Gastroesophageal sphincter (tissue), 3 donors: ENCODE results near the gene PRR15L.

Experiments used
- CTCF ChIP-seq, 4 experiments: fragments of 200-600 bp in 2 of 4; fragments of 450-650 bp in 2 of 4; sonication (generic) in 1 of 4; IDR thresholded peaks; one replicate each; pipeline ENCODE4 v1.5.1; 2017 to 2019; ENCODE audit warnings: antibody characterized with exemption in 4 of 4, mild to moderate bottlenecking in 2 of 4, moderate library complexity in 2 of 4
- POLR2A ChIP-seq, 2 donors: fragments of 450-650 bp; IDR thresholded peaks; one replicate each; pipeline ENCODE4 v1.6.1; 2017; ENCODE audit warnings: antibody characterized with exemption in 2 of 2, mild to moderate bottlenecking in 2 of 2, moderate library complexity in 1 of 2
- POLR2AphosphoS5 ChIP-seq: sonication (generic); formaldehyde crosslinking; IDR thresholded peaks from one replicate; pipeline ENCODE4 v1.6.1; 2017; ENCODE audit warnings: antibody characterized with exemption

GRCh38 chr17:47949946-47950345, 7.7 kb downstream of the PRR15L start:
- TF ChIP-seq CTCF (IDR thresholded peaks at IDR 0.05) = no peak
- no peak for TF ChIP-seq POLR2A (IDR thresholded peaks at IDR 0.05)
- no peak for TF ChIP-seq POLR2AphosphoS5
